ENCODE measurements around the gene TMEM132D.

TMEM132D gene

DNA sequence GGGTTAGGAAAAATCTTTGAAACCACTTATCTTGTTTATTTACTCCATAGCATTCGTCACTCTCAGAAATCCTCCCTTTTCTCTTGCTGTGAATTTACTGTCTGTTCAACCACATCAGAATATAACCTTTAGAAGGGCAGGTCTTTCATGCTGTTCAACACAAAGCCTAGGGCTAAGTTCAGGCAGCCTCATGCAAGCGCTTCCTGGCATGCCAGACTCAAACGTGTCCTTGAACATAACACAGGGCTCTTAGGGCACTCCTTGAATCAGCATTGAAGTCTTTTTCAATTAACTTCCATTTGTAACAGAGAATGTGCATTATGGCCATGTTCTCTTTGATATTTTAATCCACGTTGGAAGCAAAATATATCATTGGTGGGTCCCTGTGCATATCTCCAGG, 672.8 kb downstream of the TMEM132D start:
- no peaks in the 10 kb centered on the region for H3K9me3 ChIP-seq (ENCODE audit: control insufficient read depth, insufficient read depth, low read length)

DNA sequence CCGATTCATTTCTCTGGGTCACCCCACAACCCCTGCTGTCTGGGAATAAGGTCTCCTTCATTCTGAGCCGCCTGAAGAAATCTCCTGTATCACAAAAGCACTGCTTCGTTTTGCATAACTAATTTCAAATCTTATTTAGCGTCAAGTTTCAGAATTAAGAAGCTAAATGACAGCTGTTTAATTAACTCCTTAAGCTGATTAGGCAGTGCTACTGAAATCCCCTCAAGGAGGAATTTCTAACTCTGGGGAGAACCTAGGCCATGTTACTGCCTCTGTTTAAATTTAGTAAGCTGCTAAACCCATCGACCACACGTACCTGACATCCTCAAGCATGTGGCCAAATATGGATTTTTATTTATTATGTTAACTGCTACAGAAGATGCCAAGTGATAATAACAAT, 677.0 kb downstream of the TMEM132D start:
- no peaks in the 10 kb centered on the region for H3K27me3 ChIP-seq (ENCODE audit: control insufficient read depth, insufficient read depth, low read length)
- no peaks in the 10 kb centered on the region for H3K9me3 ChIP-seq (ENCODE audit: control insufficient read depth, insufficient read depth, low read length)

More for the DNA sequence above, 672.8 kb downstream of the TMEM132D start:
- peaks cover 3% of the 10 kb centered on the region; the same call in 1 of the 2 replicates for H3K4me1 ChIP-seq (ENCODE audit: control insufficient read depth, insufficient read depth, low read length)
- no peak overlapping the region for H3K9ac ChIP-seq (ENCODE audit: low read depth, low read length)
- no peak overlapping the region for H3K27ac ChIP-seq (ENCODE audit: low read depth, low read length)
- no peaks in the 10 kb centered on the region for H3K27me3 ChIP-seq (ENCODE audit: control insufficient read depth, insufficient read depth, low read length)
- no peak overlapping the region for H3K4me3 ChIP-seq (ENCODE audit: low read depth, low read length)
- no peaks in the 10 kb centered on the region for H3K36me3 ChIP-seq (ENCODE audit: control insufficient read depth, insufficient read depth, low read length)

DNA sequence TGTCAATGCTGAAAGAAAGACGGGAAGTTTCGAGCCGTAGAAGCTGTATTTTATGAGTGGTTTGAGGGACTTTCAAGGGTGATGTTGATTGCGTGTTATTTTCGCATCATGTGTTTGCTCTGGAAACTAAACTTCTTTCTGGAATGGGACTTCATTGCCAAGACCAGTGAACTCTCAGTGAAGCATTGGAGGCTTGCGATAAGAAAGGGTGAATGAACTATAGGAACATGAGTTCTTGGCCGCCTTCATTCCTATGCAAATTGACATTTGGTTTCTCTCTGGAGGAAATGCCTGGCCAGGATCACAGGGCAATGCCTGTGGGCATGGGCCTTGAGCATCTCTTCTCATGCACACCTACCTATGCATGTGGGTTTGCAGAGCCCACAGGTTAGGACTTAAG, 677.8 kb downstream of the TMEM132D start:
- no peaks in the 10 kb centered on the region for H3K36me3 ChIP-seq (ENCODE audit: control insufficient read depth, insufficient read depth, low read length)
- no peaks in the 10 kb centered on the region for H3K9me3 ChIP-seq (ENCODE audit: control insufficient read depth, insufficient read depth, low read length)
- no peaks in the 10 kb centered on the region for H3K27me3 ChIP-seq (ENCODE audit: control insufficient read depth, insufficient read depth, low read length)
- no peak overlapping the region for H3K27ac ChIP-seq (ENCODE audit: low read depth, low read length)
- H3K4me1 ChIP-seq (ENCODE audit: control insufficient read depth, insufficient read depth, low read length), result peaks cover 5% of the 10 kb centered on the region; the same call in 1 of the 2 replicates
- H3K9ac ChIP-seq (ENCODE audit: low read depth, low read length), result no peak overlapping the region
- no peak overlapping the region for H3K4me3 ChIP-seq (ENCODE audit: low read depth, low read length)

More for the DNA sequence above, 677.0 kb downstream of the TMEM132D start:
- H3K4me1 ChIP-seq (ENCODE audit: control insufficient read depth, insufficient read depth, low read length), result peaks cover 5% of the 10 kb centered on the region; the same call in 1 of the 2 replicates
- H3K36me3 ChIP-seq (ENCODE audit: control insufficient read depth, insufficient read depth, low read length), result no peaks in the 10 kb centered on the region
- no peak overlapping the region for H3K4me3 ChIP-seq (ENCODE audit: low read depth, low read length)
- no peak overlapping the region for H3K27ac ChIP-seq (ENCODE audit: low read depth, low read length)
- no peak overlapping the region for H3K9ac ChIP-seq (ENCODE audit: low read depth, low read length)

DNA sequence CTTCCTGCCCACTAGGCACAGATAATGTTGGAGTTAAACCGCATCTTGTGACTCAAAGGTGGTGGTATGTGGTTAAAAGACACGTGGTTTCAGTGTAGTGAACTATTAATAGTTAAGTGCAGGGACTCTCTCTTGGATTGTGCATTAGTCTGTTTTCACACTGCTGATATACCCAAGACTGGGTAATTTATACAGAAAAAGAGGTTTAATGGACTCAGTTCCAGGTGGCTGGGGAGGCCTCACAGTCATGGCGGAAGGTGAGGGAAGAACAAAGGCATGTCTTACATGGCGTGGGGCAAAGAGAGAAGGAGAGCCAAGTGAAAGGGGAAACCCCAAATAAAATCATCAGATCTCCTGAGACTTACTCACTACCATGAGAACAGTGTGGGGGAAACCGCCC, 688.3 kb downstream of the TMEM132D start:
- no peaks in the 10 kb centered on the region for H3K27me3 ChIP-seq (ENCODE audit: control insufficient read depth, insufficient read depth, low read length)
- no peak overlapping the region for H3K4me3 ChIP-seq (ENCODE audit: low read depth, low read length)
- no peak overlapping the region for H3K9ac ChIP-seq (ENCODE audit: low read depth, low read length)
- H3K4me1 ChIP-seq (ENCODE audit: control insufficient read depth, insufficient read depth, low read length), result no peaks in the 10 kb centered on the region
- no peaks in the 10 kb centered on the region for H3K9me3 ChIP-seq (ENCODE audit: control insufficient read depth, insufficient read depth, low read length)
- no peaks in the 10 kb centered on the region for H3K36me3 ChIP-seq (ENCODE audit: control insufficient read depth, insufficient read depth, low read length)
- H3K27ac ChIP-seq (ENCODE audit: low read depth, low read length), result no peak overlapping the region

DNA sequence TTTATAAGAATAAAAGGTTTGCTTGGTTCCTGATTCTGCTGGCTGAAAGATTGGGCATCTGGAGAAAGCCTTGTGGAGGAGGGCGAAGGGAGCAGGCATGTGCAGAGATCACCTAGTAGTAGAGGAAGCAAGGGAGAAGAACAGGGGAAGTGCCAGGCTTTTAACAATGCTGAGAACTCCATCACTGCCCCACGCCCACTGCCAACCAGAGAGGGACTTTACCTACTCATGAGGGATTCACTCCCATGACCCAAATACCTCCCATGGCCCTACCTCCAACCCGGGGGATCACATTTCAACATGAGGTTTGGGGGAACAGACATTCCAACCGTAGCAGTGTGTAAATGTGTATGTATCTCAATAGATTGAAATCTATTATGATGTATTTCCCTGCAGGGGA, 690.3 kb downstream of the TMEM132D start:
- H3K4me1 ChIP-seq (ENCODE audit: control insufficient read depth, insufficient read depth, low read length), result no peaks in the 10 kb centered on the region
- no peak overlapping the region for H3K9ac ChIP-seq (ENCODE audit: low read depth, low read length)
- no peak overlapping the region for H3K27ac ChIP-seq (ENCODE audit: low read depth, low read length)
- H3K9me3 ChIP-seq (ENCODE audit: control insufficient read depth, insufficient read depth, low read length), result no peaks in the 10 kb centered on the region
- H3K4me3 ChIP-seq (ENCODE audit: low read depth, low read length), result no peak overlapping the region
- H3K27me3 ChIP-seq (ENCODE audit: control insufficient read depth, insufficient read depth, low read length), result no peaks in the 10 kb centered on the region
- H3K36me3 ChIP-seq (ENCODE audit: control insufficient read depth, insufficient read depth, low read length), result no peaks in the 10 kb centered on the region

DNA sequence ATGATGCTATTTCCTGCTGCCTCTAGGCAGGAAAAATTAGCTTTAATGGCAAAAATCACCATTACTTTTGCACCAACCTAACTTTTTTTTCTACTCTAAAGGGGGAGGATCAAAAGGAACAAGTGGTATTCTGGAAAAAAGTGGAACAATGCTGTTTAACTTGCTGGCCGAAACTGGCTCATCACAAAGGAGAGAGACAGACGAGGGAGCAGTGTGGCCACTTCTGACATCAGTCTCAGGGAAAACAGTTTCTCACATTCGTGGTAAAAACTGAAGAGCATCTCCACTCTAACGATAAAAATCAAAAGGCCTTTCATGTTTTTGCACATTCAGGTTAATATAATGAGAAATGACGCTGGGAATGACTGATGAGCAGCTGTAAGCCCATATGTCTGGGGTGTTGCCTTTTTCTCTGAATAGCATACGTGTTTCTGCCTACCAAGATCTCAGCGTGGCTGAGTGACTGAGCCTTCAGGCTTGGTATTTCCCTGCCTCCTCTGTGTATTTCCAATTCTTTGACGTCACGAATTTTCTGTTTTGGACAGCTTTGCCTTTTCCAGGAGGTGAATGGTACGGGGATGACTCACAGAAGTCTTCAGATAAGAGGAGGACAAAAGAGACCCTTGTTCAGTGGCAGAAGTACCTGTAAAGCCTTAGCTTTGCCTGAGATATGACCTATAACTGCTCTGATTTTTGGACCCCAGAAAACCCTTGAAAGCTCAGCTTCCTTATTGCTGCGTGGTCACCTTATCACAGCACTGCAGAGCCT, 691.8 kb downstream of the TMEM132D start:
- Histone ChIP-seq H3K4me1 (ENCODE audit: control insufficient read depth, insufficient read depth, low read length) (no peaks in the 10 kb centered on the region), H3K27me3 (ENCODE audit: control insufficient read depth, insufficient read depth, low read length) (no peaks in the 10 kb centered on the region), H3K36me3 (ENCODE audit: control insufficient read depth, insufficient read depth, low read length) (no peaks in the 10 kb centered on the region), H3K27ac (ENCODE audit: low read depth, low read length) (no peak overlapping the region), H3K4me3 (ENCODE audit: low read depth, low read length) (no peak overlapping the region), H3K9ac (ENCODE audit: low read depth, low read length) (no peak overlapping the region), H3K9me3 (ENCODE audit: control insufficient read depth, insufficient read depth, low read length) (no peaks in the 10 kb centered on the region)

DNA sequence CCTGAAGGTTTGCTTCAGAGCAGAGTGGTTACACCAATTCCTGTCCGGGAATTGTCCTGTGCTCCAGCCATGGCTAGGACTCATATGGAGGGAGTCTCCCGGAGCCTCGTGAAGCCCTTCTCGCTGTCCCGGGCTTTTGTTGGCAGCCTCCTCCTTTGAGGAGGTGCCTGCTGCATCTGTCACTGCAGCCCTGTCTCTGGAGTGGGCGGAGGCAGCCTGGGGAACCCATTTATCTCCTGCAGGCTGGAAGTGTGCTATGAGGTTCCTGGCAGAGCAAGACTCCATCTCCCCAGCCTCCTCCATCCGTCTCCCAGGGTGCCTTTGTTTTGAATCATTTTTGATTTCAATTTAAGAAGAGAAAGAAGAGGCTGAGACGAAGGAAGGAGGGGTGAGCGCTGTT, 695.3 kb downstream of the TMEM132D start:
- Histone ChIP-seq H3K9me3 (ENCODE audit: control insufficient read depth, insufficient read depth, low read length) (no peaks in the 10 kb centered on the region), H3K36me3 (ENCODE audit: control insufficient read depth, insufficient read depth, low read length) (no peaks in the 10 kb centered on the region), H3K4me1 (ENCODE audit: control insufficient read depth, insufficient read depth, low read length) (peaks cover 11% of the 10 kb centered on the region; the same call in 1 of the 2 replicates), H3K9ac (ENCODE audit: low read depth, low read length) (no peak overlapping the region), H3K27ac (ENCODE audit: low read depth, low read length) (no peak overlapping the region), H3K4me3 (ENCODE audit: low read depth, low read length) (no peak overlapping the region), H3K27me3 (ENCODE audit: control insufficient read depth, insufficient read depth, low read length) (no peaks in the 10 kb centered on the region)

DNA sequence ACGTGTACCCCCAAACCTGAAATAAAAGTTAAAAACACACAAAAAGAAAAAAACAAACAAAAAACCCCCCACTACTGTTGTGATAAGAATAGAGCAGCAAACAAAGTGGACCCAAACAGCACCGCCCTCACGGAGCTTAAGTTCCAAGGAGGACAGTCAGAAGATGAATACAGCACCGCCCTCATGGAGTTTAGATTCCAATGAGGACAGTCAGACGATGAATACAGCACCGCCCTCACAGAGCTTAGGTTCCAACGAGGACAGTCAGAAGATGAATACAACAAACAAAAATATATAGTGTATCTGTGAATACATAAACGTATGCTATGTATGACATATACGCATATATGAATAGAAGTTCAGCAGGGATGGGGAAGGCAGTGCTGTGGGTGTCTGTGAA, 696.7 kb downstream of the TMEM132D start:
- Histone ChIP-seq H3K9me3 (ENCODE audit: control insufficient read depth, insufficient read depth, low read length) (no peaks in the 10 kb centered on the region), H3K9ac (ENCODE audit: low read depth, low read length) (no peak overlapping the region), H3K27ac (ENCODE audit: low read depth, low read length) (no peak overlapping the region), H3K27me3 (ENCODE audit: control insufficient read depth, insufficient read depth, low read length) (no peaks in the 10 kb centered on the region), H3K4me3 (ENCODE audit: low read depth, low read length) (no peak overlapping the region), H3K4me1 (ENCODE audit: control insufficient read depth, insufficient read depth, low read length) (peaks cover 11% of the 10 kb centered on the region; the same call in 1 of the 2 replicates), H3K36me3 (ENCODE audit: control insufficient read depth, insufficient read depth, low read length) (no peaks in the 10 kb centered on the region)

DNA sequence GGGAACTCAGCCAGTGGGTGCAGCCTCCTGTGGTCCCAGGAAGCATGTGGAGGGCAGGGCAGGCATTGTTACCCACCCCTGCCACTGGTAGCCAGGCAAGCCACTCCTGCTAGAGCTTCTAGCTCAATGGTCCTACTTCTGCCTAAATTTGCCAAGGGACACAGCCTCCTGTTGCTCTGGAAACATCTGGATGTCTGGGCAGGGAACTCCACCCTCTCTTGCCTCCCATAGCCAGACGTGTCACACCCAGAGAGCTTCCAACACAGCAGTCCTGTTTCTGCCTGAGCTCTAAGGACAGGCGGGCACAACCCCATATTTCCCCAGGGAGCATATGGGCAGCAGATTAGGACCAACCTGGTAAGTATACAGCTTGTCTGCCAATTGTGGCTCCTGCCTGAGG, 700.4 kb downstream of the TMEM132D start:
- no peak overlapping the region for H3K27ac ChIP-seq (ENCODE audit: low read depth, low read length)
- H3K36me3 ChIP-seq (ENCODE audit: control insufficient read depth, insufficient read depth, low read length), result no peaks in the 10 kb centered on the region
- peaks cover 15% of the 10 kb centered on the region for H3K4me1 ChIP-seq (ENCODE audit: control insufficient read depth, insufficient read depth, low read length)
- H3K4me3 ChIP-seq (ENCODE audit: low read depth, low read length), result no peak overlapping the region
- no peaks in the 10 kb centered on the region for H3K9me3 ChIP-seq (ENCODE audit: control insufficient read depth, insufficient read depth, low read length)
- H3K9ac ChIP-seq (ENCODE audit: low read depth, low read length), result no peak overlapping the region
- H3K27me3 ChIP-seq (ENCODE audit: control insufficient read depth, insufficient read depth, low read length), result no peaks in the 10 kb centered on the region

DNA sequence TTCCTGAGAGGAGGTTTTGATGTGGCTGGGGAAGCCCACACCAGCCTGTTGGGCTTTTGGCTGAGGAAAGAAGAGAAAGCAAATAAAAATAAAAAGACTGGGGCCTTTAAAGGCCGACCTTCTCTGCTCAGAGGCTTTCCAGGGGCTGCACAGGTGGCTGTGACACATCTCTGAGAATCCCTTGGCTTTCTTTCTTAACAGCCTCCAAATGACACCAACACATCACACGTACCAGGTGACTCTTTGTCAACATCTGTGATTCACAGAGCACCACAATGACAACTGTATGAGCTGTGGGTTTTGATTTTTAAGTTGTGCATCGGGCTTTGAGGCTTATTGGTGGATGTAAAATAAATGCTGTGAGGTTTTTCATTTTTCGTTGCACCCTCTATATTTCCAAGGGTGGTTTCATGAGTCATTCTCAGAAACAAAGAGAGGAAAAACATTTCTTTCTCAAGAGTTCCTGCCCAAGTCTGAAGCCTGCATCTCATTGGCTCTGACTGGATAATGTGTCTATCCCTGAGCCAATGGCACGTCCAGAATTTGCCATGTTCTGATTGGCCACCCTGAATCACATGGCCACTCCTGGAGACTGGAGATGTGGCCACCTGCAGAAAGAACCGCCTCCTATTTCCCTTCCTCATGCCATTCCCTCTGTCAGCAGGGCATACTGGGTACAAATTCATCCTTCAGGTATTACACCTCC, 701.6 kb downstream of the TMEM132D start:
- no peaks in the 10 kb centered on the region for H3K36me3 ChIP-seq (ENCODE audit: control insufficient read depth, insufficient read depth, low read length)
- no peak overlapping the region for H3K9ac ChIP-seq (ENCODE audit: low read depth, low read length)
- H3K27me3 ChIP-seq (ENCODE audit: control insufficient read depth, insufficient read depth, low read length), result no peaks in the 10 kb centered on the region

DNA sequence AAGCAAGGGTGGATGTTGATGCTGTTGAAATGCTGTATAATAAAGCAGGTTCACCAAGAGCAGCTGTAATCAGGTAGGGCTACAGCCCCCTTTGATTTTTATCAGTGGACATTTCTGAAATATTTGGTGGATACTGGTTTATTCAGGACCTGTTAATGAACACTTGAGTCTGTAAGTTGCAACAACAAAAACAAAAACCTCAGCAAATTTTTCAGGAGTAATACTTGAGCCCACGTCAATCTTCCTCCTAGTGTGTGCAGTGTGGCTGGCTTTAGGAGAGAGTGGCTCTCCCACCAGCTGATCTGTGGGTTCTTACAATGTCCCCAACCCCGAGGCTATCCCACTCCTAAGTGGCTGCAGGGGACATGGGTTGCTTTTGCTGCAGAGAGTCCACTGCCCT, 702.8 kb downstream of the TMEM132D start:
- Histone ChIP-seq H3K36me3 (ENCODE audit: control insufficient read depth, insufficient read depth, low read length) (no peaks in the 10 kb centered on the region), H3K4me3 (ENCODE audit: low read depth, low read length) (no peak overlapping the region), H3K27ac (ENCODE audit: low read depth, low read length) (no peak overlapping the region), H3K9ac (ENCODE audit: low read depth, low read length) (no peak overlapping the region), H3K27me3 (ENCODE audit: control insufficient read depth, insufficient read depth, low read length) (no peaks in the 10 kb centered on the region), H3K4me1 (ENCODE audit: control insufficient read depth, insufficient read depth, low read length) (peaks cover 15% of the 10 kb centered on the region), H3K9me3 (ENCODE audit: control insufficient read depth, insufficient read depth, low read length) (no peaks in the 10 kb centered on the region)

More for the DNA sequence above, 701.6 kb downstream of the TMEM132D start:
- H3K9me3 ChIP-seq (ENCODE audit: control insufficient read depth, insufficient read depth, low read length), result no peaks in the 10 kb centered on the region
- no peak overlapping the region for H3K27ac ChIP-seq (ENCODE audit: low read depth, low read length)
- peaks cover 15% of the 10 kb centered on the region for H3K4me1 ChIP-seq (ENCODE audit: control insufficient read depth, insufficient read depth, low read length)
- H3K4me3 ChIP-seq (ENCODE audit: low read depth, low read length), result no peak overlapping the region
